Measurements from ENCODE around the gene LPP. TPM values are rescaled to one million over a fixed set of nuclear protein-coding genes. Genes with fewer than 3 reads are reported as not detected.
A peak's percentile ranks its signal among the peaks of the same experiment; 100 is the strongest.

Gene LPP
- total and polyA plus RNA-seq, 2 donors from 2014 or later, result 6.7 to 233 TPM

- Histone ChIP-seq H3K27me3 (ENCODE audit: control insufficient read depth, insufficient read depth, low read length) (no peaks in the 10 kb centered on the region), H3K9me3 (ENCODE audit: control insufficient read depth in 2 of 3, insufficient read depth in 1 of 3, low read length in 3 of 3) (no peaks in the 10 kb centered on the region), H3K36me3 (ENCODE audit: control insufficient read depth in 2 of 3, insufficient read depth in 3 of 3, low read length in 3 of 3) (no peaks in the 10 kb centered on the region), H3K9ac (ENCODE audit: low read length in 3 of 3) (no peak overlapping the region), H3K4me1 (ENCODE audit: control insufficient read depth in 2 of 3, insufficient read depth in 2 of 3, low read depth in 1 of 3, low read length in 3 of 3) (no peaks in the 10 kb centered on the region), H3K27ac (ENCODE audit: low read depth in 2 of 2, low read length in 2 of 2) (no peak overlapping the region), H3K4me3 (ENCODE audit: low read length in 3 of 3) (no peak overlapping the region)
- TF ChIP-seq, protein P1, sequence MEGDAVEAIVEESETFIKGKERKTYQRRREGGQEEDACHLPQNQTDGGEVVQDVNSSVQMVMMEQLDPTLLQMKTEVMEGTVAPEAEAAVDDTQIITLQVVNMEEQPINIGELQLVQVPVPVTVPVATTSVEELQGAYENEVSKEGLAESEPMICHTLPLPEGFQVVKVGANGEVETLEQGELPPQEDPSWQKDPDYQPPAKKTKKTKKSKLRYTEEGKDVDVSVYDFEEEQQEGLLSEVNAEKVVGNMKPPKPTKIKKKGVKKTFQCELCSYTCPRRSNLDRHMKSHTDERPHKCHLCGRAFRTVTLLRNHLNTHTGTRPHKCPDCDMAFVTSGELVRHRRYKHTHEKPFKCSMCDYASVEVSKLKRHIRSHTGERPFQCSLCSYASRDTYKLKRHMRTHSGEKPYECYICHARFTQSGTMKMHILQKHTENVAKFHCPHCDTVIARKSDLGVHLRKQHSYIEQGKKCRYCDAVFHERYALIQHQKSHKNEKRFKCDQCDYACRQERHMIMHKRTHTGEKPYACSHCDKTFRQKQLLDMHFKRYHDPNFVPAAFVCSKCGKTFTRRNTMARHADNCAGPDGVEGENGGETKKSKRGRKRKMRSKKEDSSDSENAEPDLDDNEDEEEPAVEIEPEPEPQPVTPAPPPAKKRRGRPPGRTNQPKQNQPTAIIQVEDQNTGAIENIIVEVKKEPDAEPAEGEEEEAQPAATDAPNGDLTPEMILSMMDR (IDR thresholded peaks at IDR 0.05; ENCODE audit: borderline replicate concordance, extremely low read depth, insufficient read depth), result no peak
- DNase-seq (no peak), FAIRE-seq (no peak)
- intact Hi-C loops (cut with DNase I), result no loop called here
These were observed 735.1 kb downstream of the LPP start for GRCh38 chr3:188889054-188889491.

GRCh38 chr3:188890572-188891270 is 736.8 kb downstream of the LPP start:
- no peaks in the 10 kb centered on the region for H3K27me3 ChIP-seq (ENCODE audit: control insufficient read depth, insufficient read depth, low read length)
- H3K36me3 ChIP-seq (ENCODE audit: control insufficient read depth in 2 of 3, insufficient read depth in 3 of 3, low read length in 3 of 3), result no peaks in the 10 kb centered on the region
- H3K27ac ChIP-seq (ENCODE audit: low read depth in 2 of 2, low read length in 2 of 2), result no peak overlapping the region
- TF ChIP-seq, protein P1 (IDR thresholded peaks at IDR 0.05; ENCODE audit: borderline replicate concordance, extremely low read depth, insufficient read depth), result no peak
- H3K4me3 ChIP-seq (ENCODE audit: low read length in 3 of 3), result no peak overlapping the region
- DNase-seq (no peak), FAIRE-seq (no peak)
- intact Hi-C loops (cut with DNase I), result no loop called here
- H3K4me1 ChIP-seq (ENCODE audit: control insufficient read depth in 2 of 3, insufficient read depth in 2 of 3, low read depth in 1 of 3, low read length in 3 of 3), result no peaks in the 10 kb centered on the region
- H3K9me3 ChIP-seq (ENCODE audit: control insufficient read depth in 2 of 3, insufficient read depth in 1 of 3, low read length in 3 of 3), result no peaks in the 10 kb centered on the region
- H3K9ac ChIP-seq (ENCODE audit: low read length in 3 of 3), result no peak overlapping the region

GRCh38 chr3:188899881-188900280 is 745.9 kb downstream of the LPP start:
- TF ChIP-seq, protein P1 (IDR thresholded peaks at IDR 0.05; ENCODE audit: borderline replicate concordance, extremely low read depth, insufficient read depth), result no peak
- Histone ChIP-seq H3K27ac (ENCODE audit: low read depth in 2 of 2, low read length in 2 of 2) (no peak overlapping the region), H3K4me3 (ENCODE audit: low read length in 3 of 3) (no peak overlapping the region), H3K4me1 (ENCODE audit: control insufficient read depth in 2 of 3, insufficient read depth in 2 of 3, low read depth in 1 of 3, low read length in 3 of 3) (no peaks in the 10 kb centered on the region), H3K36me3 (ENCODE audit: control insufficient read depth in 2 of 3, insufficient read depth in 3 of 3, low read length in 3 of 3) (no peaks in the 10 kb centered on the region), H3K27me3 (ENCODE audit: control insufficient read depth, insufficient read depth, low read length) (no peaks in the 10 kb centered on the region), H3K9ac (ENCODE audit: low read length in 3 of 3) (no peak overlapping the region), H3K9me3 (ENCODE audit: control insufficient read depth in 2 of 3, insufficient read depth in 1 of 3, low read length in 3 of 3) (no peaks in the 10 kb centered on the region)
- DNase-seq (peak in 3 of 5 donors; percentile 14 to 38 (median 26)), FAIRE-seq (no peak)
- intact Hi-C loops (cut with DNase I), result no loop called here

Data from kidney (tissue), 14 donors.